ENCODE data around the gene KRT84.

DNA sequence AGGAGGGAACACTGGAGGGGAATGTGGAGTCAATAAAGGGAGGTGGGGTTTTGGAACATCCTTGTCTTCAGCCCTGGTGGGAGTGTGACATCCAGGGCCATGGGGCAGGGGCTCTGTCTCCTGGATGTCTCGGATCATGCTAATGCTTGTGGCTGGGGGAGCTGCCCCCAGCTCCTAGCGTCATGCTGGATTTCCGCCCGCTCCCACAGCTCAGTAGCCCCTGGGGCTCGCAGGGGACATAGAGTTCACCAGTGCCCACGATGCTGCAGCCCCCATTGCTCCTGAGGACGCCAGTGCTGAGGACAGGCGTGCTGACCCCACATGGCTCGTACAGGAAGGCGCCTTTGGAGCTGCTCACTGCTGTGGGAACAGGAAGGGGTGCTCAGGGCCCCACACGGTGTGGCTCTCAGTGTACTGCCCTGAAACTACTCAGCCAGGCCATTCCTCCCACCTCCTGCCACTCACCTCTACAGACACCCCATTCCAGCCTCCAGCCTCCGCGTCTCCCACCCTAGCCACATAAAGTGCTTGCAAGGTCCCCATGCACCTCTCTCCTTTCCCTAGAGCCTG is 9.5 kb upstream of the KRT84 start:
- no peak for TF ChIP-seq POLR2A (IDR thresholded peaks at IDR 0.05)
- TF ChIP-seq, protein P1, sequence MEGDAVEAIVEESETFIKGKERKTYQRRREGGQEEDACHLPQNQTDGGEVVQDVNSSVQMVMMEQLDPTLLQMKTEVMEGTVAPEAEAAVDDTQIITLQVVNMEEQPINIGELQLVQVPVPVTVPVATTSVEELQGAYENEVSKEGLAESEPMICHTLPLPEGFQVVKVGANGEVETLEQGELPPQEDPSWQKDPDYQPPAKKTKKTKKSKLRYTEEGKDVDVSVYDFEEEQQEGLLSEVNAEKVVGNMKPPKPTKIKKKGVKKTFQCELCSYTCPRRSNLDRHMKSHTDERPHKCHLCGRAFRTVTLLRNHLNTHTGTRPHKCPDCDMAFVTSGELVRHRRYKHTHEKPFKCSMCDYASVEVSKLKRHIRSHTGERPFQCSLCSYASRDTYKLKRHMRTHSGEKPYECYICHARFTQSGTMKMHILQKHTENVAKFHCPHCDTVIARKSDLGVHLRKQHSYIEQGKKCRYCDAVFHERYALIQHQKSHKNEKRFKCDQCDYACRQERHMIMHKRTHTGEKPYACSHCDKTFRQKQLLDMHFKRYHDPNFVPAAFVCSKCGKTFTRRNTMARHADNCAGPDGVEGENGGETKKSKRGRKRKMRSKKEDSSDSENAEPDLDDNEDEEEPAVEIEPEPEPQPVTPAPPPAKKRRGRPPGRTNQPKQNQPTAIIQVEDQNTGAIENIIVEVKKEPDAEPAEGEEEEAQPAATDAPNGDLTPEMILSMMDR (IDR thresholded peaks at IDR 0.05 in 4 of 5, conservative IDR thresholded peaks at IDR 0.05 in 1 of 5), result no peak

All from gastrocnemius medialis (tissue), 4 donors.